Measurements from ENCODE around the gene SMIM15.

SMIM15 gene

GRCh38 chr5:61159070-61159469 lies 3.2 kb downstream of the SMIM15 start:
- DNase-seq, result no peak

GRCh38 chr5:61151893-61152292 lies 10.4 kb downstream of the SMIM15 start:
- DNase-seq, result no peak

- DNase-seq, result no peak
These were observed 13.8 kb downstream of the SMIM15 start for GRCh38 chr5:61148515-61148914.

GRCh38 chr5:61142811-61143210 lies 19.5 kb downstream of the SMIM15 start:
- DNase-seq, result no peak

- no peak for DNase-seq
These were observed 19.9 kb downstream of the SMIM15 start for GRCh38 chr5:61142391-61142790.

GRCh38 chr5:61141801-61142200 lies 20.5 kb downstream of the SMIM15 start:
- DNase-seq, result no peak

GRCh38 chr5:61139931-61140330 lies 22.3 kb downstream of the SMIM15 start:
- no peak for DNase-seq

GRCh38 chr5:61139094-61139873 lies 23.0 kb downstream of the SMIM15 start:
- DNase-seq, result no peak

- DNase-seq, result no peak
These were observed 24.4 kb downstream of the SMIM15 start for GRCh38 chr5:61137835-61138234.

GRCh38 chr5:61132559-61132958 lies 29.7 kb downstream of the SMIM15 start:
- no peak for DNase-seq

GRCh38 chr5:61130289-61130688 lies 32.0 kb downstream of the SMIM15 start:
- DNase-seq, result no peak

GRCh38 chr5:61123145-61123544 lies 39.1 kb downstream of the SMIM15 start:
- DNase-seq, result no peak

- no peak for DNase-seq
These were observed 41.7 kb downstream of the SMIM15 start for GRCh38 chr5:61120534-61120933.

GRCh38 chr5:61119066-61119465 lies 43.2 kb downstream of the SMIM15 start:
- DNase-seq, result no peak

- DNase-seq, result no peak
These were observed 46.3 kb downstream of the SMIM15 start for GRCh38 chr5:61115968-61116367.

GRCh38 chr5:61114441-61114840 lies 47.8 kb downstream of the SMIM15 start:
- no peak for DNase-seq
